ENCODE data around the gene CTDSP1.
A peak's percentile ranks its signal among the peaks of the same experiment; 100 is the strongest.

Gene CTDSP1

GRCh38 chr2:218392459-218392858, 7.2 kb upstream of the CTDSP1 start:
- no peak overlapping the region for H3K4me3 Mint-ChIP-seq
- peaks cover 7% of the 10 kb centered on the region for H3K27me3 Mint-ChIP-seq (ENCODE audit: low read depth)
- no peak overlapping the region for H3K27ac Mint-ChIP-seq
- peaks cover 23% of the 10 kb centered on the region for H3K4me1 Mint-ChIP-seq (ENCODE audit: low read depth)
- no peaks in the 10 kb centered on the region for H3K36me3 Mint-ChIP-seq (ENCODE audit: low read depth)
- H3K9me3 Mint-ChIP-seq: no peaks in the 10 kb centered on the region

GRCh38 chr2:218392891-218393462, 6.7 kb upstream of the CTDSP1 start:
- no peak overlapping the region for H3K27ac Mint-ChIP-seq
- no peaks in the 10 kb centered on the region for H3K36me3 Mint-ChIP-seq (ENCODE audit: low read depth)
- no peak overlapping the region for H3K4me3 Mint-ChIP-seq
- H3K27me3 Mint-ChIP-seq (ENCODE audit: low read depth): peaks cover 6% of the 10 kb centered on the region
- H3K9me3 Mint-ChIP-seq: no peaks in the 10 kb centered on the region
- H3K4me1 Mint-ChIP-seq (ENCODE audit: low read depth): peaks cover 26% of the 10 kb centered on the region

- H3K4me3 Mint-ChIP-seq: no peak overlapping the region
- H3K27ac Mint-ChIP-seq: peak overlapping the region; percentile 69
- no peaks in the 10 kb centered on the region for H3K9me3 Mint-ChIP-seq
- peaks cover 27% of the 10 kb centered on the region for H3K4me1 Mint-ChIP-seq (ENCODE audit: low read depth)
- H3K36me3 Mint-ChIP-seq (ENCODE audit: low read depth): no peaks in the 10 kb centered on the region
- H3K27me3 Mint-ChIP-seq (ENCODE audit: low read depth): peaks cover 6% of the 10 kb centered on the region
Measured at GRCh38 chr2:218393750-218394290, 5.8 kb upstream of the CTDSP1 start.

- Mint-ChIP-seq H3K27ac (peak overlapping the region; percentile 43), H3K36me3 (ENCODE audit: low read depth) (no peaks in the 10 kb centered on the region), H3K27me3 (ENCODE audit: low read depth) (peaks cover 6% of the 10 kb centered on the region), H3K4me3 (no peak overlapping the region), H3K4me1 (ENCODE audit: low read depth) (peaks cover 27% of the 10 kb centered on the region), H3K9me3 (no peaks in the 10 kb centered on the region)
Measured at GRCh38 chr2:218394298-218395089, 5.2 kb upstream of the CTDSP1 start.

- H3K4me1 Mint-ChIP-seq (ENCODE audit: low read depth): peaks cover 27% of the 10 kb centered on the region
- peak overlapping the region; percentile 43 for H3K27ac Mint-ChIP-seq
- peaks cover 6% of the 10 kb centered on the region for H3K27me3 Mint-ChIP-seq (ENCODE audit: low read depth)
- no peak overlapping the region for H3K4me3 Mint-ChIP-seq
- no peaks in the 10 kb centered on the region for H3K36me3 Mint-ChIP-seq (ENCODE audit: low read depth)
- H3K9me3 Mint-ChIP-seq: no peaks in the 10 kb centered on the region
Measured at GRCh38 chr2:218395090-218395444, 4.6 kb upstream of the CTDSP1 start.

GRCh38 chr2:218395456-218395825, 4.2 kb upstream of the CTDSP1 start:
- peaks cover 6% of the 10 kb centered on the region for H3K27me3 Mint-ChIP-seq (ENCODE audit: low read depth)
- H3K4me3 Mint-ChIP-seq: peak overlapping the region; percentile 81
- H3K27ac Mint-ChIP-seq: peak overlapping the region; percentile 83
- peaks cover 1% of the 10 kb centered on the region for H3K36me3 Mint-ChIP-seq (ENCODE audit: low read depth)
- peaks cover 27% of the 10 kb centered on the region for H3K4me1 Mint-ChIP-seq (ENCODE audit: low read depth)
- no peaks in the 10 kb centered on the region for H3K9me3 Mint-ChIP-seq

- peak overlapping the region; percentile 98 for H3K27ac Mint-ChIP-seq
- peaks cover 6% of the 10 kb centered on the region for H3K27me3 Mint-ChIP-seq (ENCODE audit: low read depth)
- H3K36me3 Mint-ChIP-seq (ENCODE audit: low read depth): peaks cover 2% of the 10 kb centered on the region
- peak overlapping the region; percentile 90 for H3K4me3 Mint-ChIP-seq
- peaks cover 27% of the 10 kb centered on the region for H3K4me1 Mint-ChIP-seq (ENCODE audit: low read depth)
- H3K9me3 Mint-ChIP-seq: no peaks in the 10 kb centered on the region
Measured at GRCh38 chr2:218395826-218396687, 3.6 kb upstream of the CTDSP1 start.

GRCh38 chr2:218396688-218397462, 2.8 kb upstream of the CTDSP1 start:
- peaks cover 6% of the 10 kb centered on the region for H3K27me3 Mint-ChIP-seq (ENCODE audit: low read depth)
- H3K4me3 Mint-ChIP-seq: peak overlapping the region; percentile 90
- no peaks in the 10 kb centered on the region for H3K9me3 Mint-ChIP-seq
- peak overlapping the region; percentile 98 for H3K27ac Mint-ChIP-seq
- peaks cover 27% of the 10 kb centered on the region for H3K4me1 Mint-ChIP-seq (ENCODE audit: low read depth)
- peaks cover 5% of the 10 kb centered on the region for H3K36me3 Mint-ChIP-seq (ENCODE audit: low read depth)

GRCh38 chr2:218397463-218397819, 2.2 kb upstream of the CTDSP1 start:
- H3K27ac Mint-ChIP-seq: peak overlapping the region; percentile 98
- H3K27me3 Mint-ChIP-seq (ENCODE audit: low read depth): peaks cover 3% of the 10 kb centered on the region
- H3K9me3 Mint-ChIP-seq: no peaks in the 10 kb centered on the region
- H3K4me1 Mint-ChIP-seq (ENCODE audit: low read depth): peaks cover 27% of the 10 kb centered on the region
- peak overlapping the region; percentile 90 for H3K4me3 Mint-ChIP-seq
- peaks cover 5% of the 10 kb centered on the region for H3K36me3 Mint-ChIP-seq (ENCODE audit: low read depth)

GRCh38 chr2:218397820-218398436, 1.7 kb upstream of the CTDSP1 start:
- Mint-ChIP-seq H3K36me3 (ENCODE audit: low read depth) (peaks cover 5% of the 10 kb centered on the region), H3K27me3 (ENCODE audit: low read depth) (no peaks in the 10 kb centered on the region), H3K9me3 (no peaks in the 10 kb centered on the region), H3K4me3 (peak overlapping the region; percentile 90), H3K4me1 (ENCODE audit: low read depth) (peaks cover 27% of the 10 kb centered on the region), H3K27ac (peak overlapping the region; percentile 98)

GRCh38 chr2:218398437-218399390, 954 bp upstream of the CTDSP1 start:
- no peaks in the 10 kb centered on the region for H3K27me3 Mint-ChIP-seq (ENCODE audit: low read depth)
- peaks cover 11% of the 10 kb centered on the region for H3K36me3 Mint-ChIP-seq (ENCODE audit: low read depth)
- H3K4me3 Mint-ChIP-seq: peak overlapping the region; percentile 90
- H3K4me1 Mint-ChIP-seq (ENCODE audit: low read depth): peaks cover 31% of the 10 kb centered on the region
- H3K9me3 Mint-ChIP-seq: no peaks in the 10 kb centered on the region
- peak overlapping the region; percentile 98 for H3K27ac Mint-ChIP-seq

- H3K4me3 Mint-ChIP-seq: peak overlapping the region; percentile 94
- H3K27me3 Mint-ChIP-seq (ENCODE audit: low read depth): no peaks in the 10 kb centered on the region
- H3K27ac Mint-ChIP-seq: peak overlapping the region; percentile 88
- H3K36me3 Mint-ChIP-seq (ENCODE audit: low read depth): peaks cover 22% of the 10 kb centered on the region
- H3K4me1 Mint-ChIP-seq (ENCODE audit: low read depth): peaks cover 26% of the 10 kb centered on the region
- H3K9me3 Mint-ChIP-seq: no peaks in the 10 kb centered on the region
Measured at GRCh38 chr2:218400167-218400929, 680 bp downstream of the CTDSP1 start.
